IPS-20b (cell line): ENCODE results near the gene PLEKHG2.
"Not testable (repeated sequence)": the region's sequence is repeated elsewhere in the genome, so short reads cannot be mapped to it uniquely, and the experiment has no call there.

Source experiments
- H3K27ac ChIP-seq: one replicate; pipeline ENCODE4 v1.5.1; 2013; ENCODE audit warnings: low read length
- H3K27me3 ChIP-seq: 2 replicates; pipeline ENCODE4 v1.6.1; 2013; ENCODE audit warnings: mild to moderate bottlenecking, low read length, inconsistent platforms; ENCODE audit not compliant: insufficient read depth
- H3K36me3 ChIP-seq: 2 replicates; pipeline ENCODE4 v1.6.1; 2013; ENCODE audit warnings: low read depth, mild to moderate bottlenecking, inconsistent platforms, low read length, moderate library complexity; ENCODE audit not compliant: insufficient read depth
- H3K4me1 ChIP-seq: 2 replicates; pipeline ENCODE4 v1.6.1; 2013; ENCODE audit warnings: mild to moderate bottlenecking, control low read depth, inconsistent platforms, low read length, moderate library complexity; ENCODE audit not compliant: insufficient read depth
- H3K4me3 ChIP-seq: 2 replicates; pipeline ENCODE4 v1.5.1; 2013; ENCODE audit warnings: mild to moderate bottlenecking, low read length, inconsistent platforms
- H3K9ac ChIP-seq: 2 replicates; pipeline ENCODE4 v1.6.1; 2013; ENCODE audit warnings: low read depth, mild to moderate bottlenecking, inconsistent platforms, low read length, moderate library complexity
- H3K9me3 ChIP-seq: 2 replicates; pipeline ENCODE4 v1.6.1; 2013; ENCODE audit warnings: mild to moderate bottlenecking, low read depth, low read length, inconsistent platforms; ENCODE audit not compliant: insufficient read depth

PLEKHG2 gene

DNA sequence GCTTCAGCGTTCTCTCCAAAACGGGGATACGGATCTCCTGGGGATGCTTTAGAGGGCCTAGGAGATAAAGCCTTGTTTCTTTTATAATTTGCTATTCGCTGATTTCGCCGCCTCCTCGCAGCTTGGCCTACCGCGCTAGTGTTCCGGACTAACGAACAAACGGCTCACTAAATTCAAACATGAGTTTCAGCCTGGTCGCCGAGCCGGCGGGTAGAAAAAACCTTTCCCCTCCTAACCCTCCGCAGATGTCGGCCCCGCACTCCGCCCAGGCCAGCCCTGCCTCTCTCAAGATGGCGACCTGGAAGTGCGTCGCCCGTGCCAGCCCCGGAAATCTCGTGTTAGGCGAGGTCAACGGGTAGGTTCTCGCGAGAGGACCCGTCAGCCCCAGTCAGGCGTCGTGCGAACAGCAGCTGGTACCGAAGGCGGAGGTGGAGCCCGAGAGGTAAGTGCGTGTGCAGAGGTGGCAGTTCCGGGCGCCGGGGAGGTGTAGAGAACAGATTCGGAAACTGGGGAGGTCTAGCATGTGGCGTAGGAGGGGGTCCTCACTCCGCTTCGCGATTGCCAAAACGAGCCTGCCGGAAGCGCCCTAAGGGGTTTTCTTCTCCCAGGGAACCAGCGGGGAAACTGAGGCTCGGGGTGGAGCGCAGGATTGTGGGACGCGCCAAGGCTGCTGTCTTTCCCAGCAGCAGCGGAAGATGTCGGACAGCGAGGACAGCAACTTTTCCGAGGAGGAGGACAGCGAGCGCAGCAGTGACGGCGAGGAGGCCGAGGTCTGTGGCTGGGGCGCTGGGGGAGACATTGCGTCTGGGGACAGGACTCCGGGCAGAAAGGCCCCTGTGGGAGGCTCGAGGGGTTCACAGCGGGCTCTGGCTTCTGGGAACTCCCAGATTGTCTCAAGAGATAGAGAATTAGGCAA is 33.0 kb downstream of the PLEKHG2 start, which contains the start of gene SUPT5H:
TSS of gene SUPT5H (plus strand) at position 387 of the 916 bp plus-strand sequence. CDS start at position 696, 309 bp downstream.
- Histone ChIP-seq H3K4me3 (peak within 1 kb of the TSS; percentile 88), H3K9me3 (no peaks in the 10 kb centered on the region), H3K27ac (peak within 1 kb of the TSS; percentile 5), H3K4me1 (0 out of 2 replicates have a peak, but pooled peaks cover 4% of the 10 kb centered on the region), H3K9ac (peak within 1 kb of the TSS; percentile 94), H3K27me3 (no peaks in the 10 kb centered on the region), H3K36me3 (peaks cover 23% of the 10 kb centered on the region)

DNA sequence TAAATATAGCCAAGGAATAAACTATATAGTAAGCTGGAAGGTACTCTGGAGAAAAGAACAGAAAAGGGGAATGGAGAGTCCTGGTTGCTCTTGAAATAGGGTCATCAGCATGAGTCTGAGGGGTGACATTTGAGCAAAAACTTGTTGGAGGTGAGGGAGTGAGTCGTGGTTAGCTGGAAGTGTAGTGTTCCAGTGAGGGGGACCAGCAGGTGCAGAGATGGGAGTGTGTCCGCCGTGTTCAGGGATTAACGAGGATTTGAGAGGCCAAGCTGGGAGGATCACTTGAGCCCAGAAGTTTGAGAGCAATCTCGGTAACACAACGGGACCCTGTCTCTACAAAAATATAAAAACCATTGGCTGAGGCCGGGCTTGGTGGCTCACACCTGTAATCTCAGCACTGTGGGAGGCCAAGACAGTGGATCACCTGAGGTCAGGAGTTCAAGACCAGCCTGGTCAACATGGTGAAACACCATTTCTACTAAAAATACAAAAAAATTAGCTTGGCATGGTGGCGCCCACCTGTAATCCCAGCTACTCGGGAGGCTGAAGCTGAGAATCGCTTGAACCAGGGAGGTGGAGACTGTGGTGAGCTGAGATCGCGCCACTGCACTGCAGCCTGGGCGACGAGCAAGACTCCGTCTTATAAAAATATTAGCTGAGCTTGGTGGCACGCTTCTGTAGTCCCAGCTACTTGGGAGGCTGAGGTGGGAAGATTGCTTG is 34.1 kb downstream of the PLEKHG2 start:
- Histone ChIP-seq H3K27me3 (no peaks in the 10 kb centered on the region), H3K27ac (no peak overlapping the region), H3K4me3 (peak overlapping the region; percentile 88), H3K36me3 (peaks cover 23% of the 10 kb centered on the region), H3K9ac (peak overlapping the region; percentile 94; the same call in 1 of the 2 replicates), H3K9me3 (no peaks in the 10 kb centered on the region), H3K4me1 (0 out of 2 replicates have a peak, but pooled peaks cover 4% of the 10 kb centered on the region)

DNA sequence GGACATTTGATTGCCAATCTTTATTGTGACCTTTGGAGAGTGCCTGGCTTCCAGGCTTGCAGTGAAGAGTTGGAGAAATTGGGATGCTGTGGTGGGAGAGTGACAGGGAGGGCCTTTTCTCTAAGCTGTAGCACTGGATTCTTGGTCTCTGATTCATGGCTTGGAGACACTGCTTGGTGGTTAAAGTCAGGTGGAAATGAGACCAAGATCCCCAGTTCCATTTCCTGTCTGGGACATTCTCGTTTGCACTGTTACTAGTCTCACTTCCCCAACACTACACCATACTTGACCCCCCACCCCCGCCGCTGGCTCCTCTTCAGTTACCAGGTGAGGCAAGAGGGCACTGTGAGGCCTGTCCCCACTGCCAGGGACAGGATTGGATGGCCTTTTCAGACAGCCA is 35.8 kb downstream of the PLEKHG2 start:
- peaks cover 40% of the 10 kb centered on the region for H3K36me3 ChIP-seq
- peak overlapping the region; percentile 27; the same call in 1 of the 2 replicates for H3K9ac ChIP-seq
- H3K4me1 ChIP-seq: 0 out of 2 replicates have a peak, but pooled peaks cover 4% of the 10 kb centered on the region
- H3K27ac ChIP-seq: no peak overlapping the region
- H3K27me3 ChIP-seq: no peaks in the 10 kb centered on the region
- H3K4me3 ChIP-seq: no peak overlapping the region
- no peaks in the 10 kb centered on the region for H3K9me3 ChIP-seq

DNA sequence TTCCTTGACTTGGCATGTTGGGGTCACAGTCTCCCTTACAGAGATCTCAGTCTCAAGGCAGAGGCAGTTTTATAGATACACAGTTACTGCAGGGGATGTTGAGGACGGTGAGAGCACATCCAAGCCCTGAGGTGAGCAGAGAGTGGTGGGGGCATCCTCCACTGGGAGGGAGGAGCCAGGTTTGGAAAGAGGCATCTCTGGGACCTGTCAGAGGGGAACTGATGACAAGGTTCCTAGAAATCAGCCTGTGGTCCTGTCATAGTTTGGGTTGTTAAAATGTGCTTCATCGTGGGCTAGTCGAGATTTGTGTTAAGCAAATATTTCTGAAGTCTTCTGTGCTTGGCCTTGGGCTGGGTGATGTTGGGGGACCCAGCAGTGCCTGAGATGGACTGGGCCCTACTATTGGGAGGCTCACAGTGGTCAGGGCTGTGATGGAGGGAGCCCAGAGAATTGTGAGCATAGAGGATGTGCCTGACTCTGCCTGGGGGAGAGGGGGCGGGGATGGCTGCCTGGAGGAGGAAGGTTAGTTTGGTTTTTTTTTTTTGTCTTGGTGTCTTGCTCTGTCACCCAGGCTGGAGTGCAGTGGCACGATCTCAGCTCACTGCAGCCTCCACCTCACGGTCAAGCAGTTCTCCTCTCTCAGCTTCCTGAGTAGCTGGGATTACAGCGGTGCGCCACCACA is 36.8 kb downstream of the PLEKHG2 start:
- no peak overlapping the region for H3K9ac ChIP-seq
- H3K36me3 ChIP-seq: peaks cover 49% of the 10 kb centered on the region
- H3K4me3 ChIP-seq: no peak overlapping the region

DNA sequence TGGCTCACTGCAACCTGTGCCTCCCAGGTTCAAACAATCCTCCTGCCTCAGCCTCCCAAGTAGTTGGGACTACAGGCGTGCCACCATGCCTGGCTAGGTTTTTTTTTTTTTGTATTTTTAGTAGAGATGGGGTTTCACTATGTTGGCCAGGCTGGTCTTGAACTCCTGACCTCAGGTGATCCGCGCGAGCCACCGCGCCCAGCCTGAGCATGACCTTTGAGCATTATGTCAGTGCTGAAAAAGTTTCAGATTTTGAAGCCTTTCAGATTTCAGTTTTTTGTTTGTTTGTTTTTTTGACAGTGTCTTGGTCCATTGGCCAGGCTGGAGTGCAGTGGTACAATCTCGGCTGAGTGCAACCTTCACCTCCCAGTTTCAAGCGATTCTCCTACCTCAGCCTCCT is 38.8 kb downstream of the PLEKHG2 start:
- peaks cover 56% of the 10 kb centered on the region for H3K36me3 ChIP-seq
- H3K9me3 ChIP-seq, H3K27ac ChIP-seq: not testable (repeated sequence)

More for the DNA sequence above, 36.8 kb downstream of the PLEKHG2 start:
- no peak overlapping the region for H3K27ac ChIP-seq
- no peaks in the 10 kb centered on the region for H3K9me3 ChIP-seq
- H3K4me1 ChIP-seq: 0 out of 2 replicates have a peak, but pooled peaks cover 4% of the 10 kb centered on the region
- H3K27me3 ChIP-seq: no peaks in the 10 kb centered on the region

GRCh38 chr19:39463403-39463802 is 50.9 kb downstream of the PLEKHG2 start:
- H3K27ac ChIP-seq: no peak overlapping the region
- no peak overlapping the region for H3K4me3 ChIP-seq
- peaks cover 83% of the 10 kb centered on the region for H3K36me3 ChIP-seq
- H3K9me3 ChIP-seq: no peaks in the 10 kb centered on the region
- no peaks in the 10 kb centered on the region for H3K27me3 ChIP-seq
- H3K9ac ChIP-seq: no peak overlapping the region
- H3K4me1 ChIP-seq: no peaks in the 10 kb centered on the region

More for the DNA sequence above, 38.8 kb downstream of the PLEKHG2 start:
- not testable (repeated sequence) for H3K4me3 ChIP-seq, H3K9ac ChIP-seq, H3K27me3 ChIP-seq, H3K4me1 ChIP-seq

- Histone ChIP-seq H3K4me1 (no peaks in the 10 kb centered on the region), H3K36me3 (peaks cover 83% of the 10 kb centered on the region), H3K4me3 (no peak overlapping the region), H3K27me3 (no peaks in the 10 kb centered on the region), H3K27ac (no peak overlapping the region), H3K9me3 (no peaks in the 10 kb centered on the region), H3K9ac (no peak overlapping the region)
Measured at GRCh38 chr19:39465956-39466747, 53.7 kb downstream of the PLEKHG2 start.

- H3K9me3 ChIP-seq: no peaks in the 10 kb centered on the region
- no peaks in the 10 kb centered on the region for H3K4me1 ChIP-seq
- no peak overlapping the region for H3K27ac ChIP-seq
- H3K36me3 ChIP-seq: peaks cover 91% of the 10 kb centered on the region
- no peak overlapping the region for H3K9ac ChIP-seq
- H3K4me3 ChIP-seq: no peak overlapping the region
- H3K27me3 ChIP-seq: no peaks in the 10 kb centered on the region
Measured at GRCh38 chr19:39467941-39468340, 55.5 kb downstream of the PLEKHG2 start.

DNA sequence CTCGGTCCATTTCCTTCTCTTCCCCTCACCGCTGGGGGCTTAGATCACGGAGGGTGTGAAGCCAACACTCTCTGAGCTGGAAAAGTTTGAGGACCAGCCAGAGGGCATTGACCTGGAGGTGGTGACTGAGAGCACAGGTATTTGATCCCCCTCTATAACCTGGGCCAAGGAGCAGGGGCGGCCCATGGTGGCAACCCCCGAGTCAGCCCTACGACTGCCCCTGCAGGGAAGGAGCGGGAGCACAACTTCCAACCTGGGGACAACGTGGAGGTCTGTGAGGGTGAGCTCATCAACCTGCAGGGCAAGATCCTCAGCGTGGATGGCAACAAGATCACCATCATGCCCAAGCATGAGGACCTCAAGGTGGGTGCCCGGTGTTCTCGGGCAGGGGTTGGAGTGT is 56.6 kb downstream of the PLEKHG2 start:
- Histone ChIP-seq H3K27me3 (no peaks in the 10 kb centered on the region), H3K9ac (no peak overlapping the region), H3K36me3 (peaks cover 93% of the 10 kb centered on the region), H3K4me1 (no peaks in the 10 kb centered on the region), H3K27ac (no peak overlapping the region), H3K9me3 (no peaks in the 10 kb centered on the region), H3K4me3 (no peak overlapping the region)

DNA sequence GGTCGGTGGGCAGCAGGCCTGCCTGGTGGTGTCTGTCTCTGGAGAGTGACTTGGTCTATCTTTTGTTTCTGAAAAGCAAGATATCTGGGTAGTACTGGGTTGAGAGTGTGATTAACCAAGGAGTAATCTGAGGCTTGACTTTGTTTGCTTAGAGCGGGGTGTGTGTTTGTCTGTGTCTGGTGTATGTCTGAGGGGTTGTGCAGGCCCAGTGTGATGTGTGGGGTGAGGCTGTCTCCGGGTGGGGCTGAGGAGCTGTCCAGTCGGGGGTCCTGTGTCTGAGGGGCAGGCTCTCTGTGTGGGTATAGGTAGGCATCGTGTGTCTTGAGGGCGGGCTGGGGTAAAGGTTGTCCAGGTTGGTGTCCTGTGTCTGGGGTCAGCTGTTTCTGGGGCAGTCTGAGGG is 57.1 kb downstream of the PLEKHG2 start:
- no peaks in the 10 kb centered on the region for H3K9me3 ChIP-seq
- no peak overlapping the region for H3K4me3 ChIP-seq
- peaks cover 96% of the 10 kb centered on the region for H3K36me3 ChIP-seq
- H3K9ac ChIP-seq: no peak overlapping the region
- H3K4me1 ChIP-seq: no peaks in the 10 kb centered on the region
- no peaks in the 10 kb centered on the region for H3K27me3 ChIP-seq
- no peak overlapping the region for H3K27ac ChIP-seq
